GM13977 (cell line): ENCODE data around the gene TMEM163.

ENCODE experiments used
- DNase-seq: peaks from one replicate; pipeline ENCODE4 v3.0.0; 2012; ENCODE audit warnings: low spot score
- in situ Hi-C: fragments of 300-500 bp; cut with MboI; formaldehyde crosslinking; loops from one replicate; pipeline ENCODE4 v1.12.0; 2022; ENCODE audit warnings: low sequenced_read_pairs, low pct_unique_long_range_greater_than_20kb, mixed read lengths, inconsistent platforms; ENCODE audit not compliant: unreplicated experiment
- TF ChIP-seq, protein P1 (sequence below): IDR thresholded peaks from 2 replicates; pipeline ENCODE4 v1.5.1; 2012; ENCODE audit warnings: mild to moderate bottlenecking, control low read depth; ENCODE audit not compliant: insufficient read depth; ENCODE audit errors: extremely low read depth, missing control alignments

Gene TMEM163

DNA sequence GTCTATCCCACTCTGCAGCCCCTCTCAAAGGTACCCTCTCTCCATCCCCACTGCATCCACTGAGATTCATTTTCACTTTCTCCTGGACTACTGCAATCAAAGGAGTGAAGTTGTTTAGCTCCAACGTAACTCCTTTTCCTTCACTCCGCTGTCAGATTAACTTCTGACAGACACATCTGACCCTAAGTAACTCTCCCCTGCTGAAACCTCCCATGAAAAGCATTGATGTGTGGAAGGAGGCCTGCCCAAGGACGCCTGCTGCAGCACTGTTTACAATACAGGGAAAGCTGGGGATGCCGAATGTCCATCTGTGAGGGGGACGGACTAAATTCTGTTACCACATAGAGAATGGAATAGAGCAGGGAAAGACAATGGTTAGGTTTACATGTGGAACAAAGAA, 114.8 kb downstream of the TMEM163 start:
- TF ChIP-seq, protein P1, sequence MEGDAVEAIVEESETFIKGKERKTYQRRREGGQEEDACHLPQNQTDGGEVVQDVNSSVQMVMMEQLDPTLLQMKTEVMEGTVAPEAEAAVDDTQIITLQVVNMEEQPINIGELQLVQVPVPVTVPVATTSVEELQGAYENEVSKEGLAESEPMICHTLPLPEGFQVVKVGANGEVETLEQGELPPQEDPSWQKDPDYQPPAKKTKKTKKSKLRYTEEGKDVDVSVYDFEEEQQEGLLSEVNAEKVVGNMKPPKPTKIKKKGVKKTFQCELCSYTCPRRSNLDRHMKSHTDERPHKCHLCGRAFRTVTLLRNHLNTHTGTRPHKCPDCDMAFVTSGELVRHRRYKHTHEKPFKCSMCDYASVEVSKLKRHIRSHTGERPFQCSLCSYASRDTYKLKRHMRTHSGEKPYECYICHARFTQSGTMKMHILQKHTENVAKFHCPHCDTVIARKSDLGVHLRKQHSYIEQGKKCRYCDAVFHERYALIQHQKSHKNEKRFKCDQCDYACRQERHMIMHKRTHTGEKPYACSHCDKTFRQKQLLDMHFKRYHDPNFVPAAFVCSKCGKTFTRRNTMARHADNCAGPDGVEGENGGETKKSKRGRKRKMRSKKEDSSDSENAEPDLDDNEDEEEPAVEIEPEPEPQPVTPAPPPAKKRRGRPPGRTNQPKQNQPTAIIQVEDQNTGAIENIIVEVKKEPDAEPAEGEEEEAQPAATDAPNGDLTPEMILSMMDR = no peak
- in situ Hi-C loops = no loop called here
- no peak for DNase-seq

DNA sequence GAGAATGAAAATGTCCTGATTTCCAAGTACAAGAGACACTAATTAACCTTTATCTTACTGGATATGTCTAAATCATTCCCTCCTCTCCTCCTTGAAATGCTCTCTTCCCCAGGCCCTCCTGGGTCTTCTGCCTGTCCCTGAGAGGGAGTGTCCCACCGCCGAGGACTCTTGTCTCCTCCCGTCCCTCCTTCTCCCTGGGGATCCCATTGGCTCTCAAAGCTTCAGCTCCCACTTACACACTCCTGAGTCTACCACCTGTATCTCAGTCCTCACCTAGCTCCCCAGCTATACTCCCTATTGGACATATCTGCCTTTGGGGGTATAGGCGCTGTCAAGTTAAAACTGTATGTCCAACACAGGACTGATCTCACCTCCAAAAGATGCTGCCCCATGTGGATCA, 116.1 kb downstream of the TMEM163 start:
- DNase-seq = no peak
- in situ Hi-C loops = no loop called here
- TF ChIP-seq, protein P1 = no peak

DNA sequence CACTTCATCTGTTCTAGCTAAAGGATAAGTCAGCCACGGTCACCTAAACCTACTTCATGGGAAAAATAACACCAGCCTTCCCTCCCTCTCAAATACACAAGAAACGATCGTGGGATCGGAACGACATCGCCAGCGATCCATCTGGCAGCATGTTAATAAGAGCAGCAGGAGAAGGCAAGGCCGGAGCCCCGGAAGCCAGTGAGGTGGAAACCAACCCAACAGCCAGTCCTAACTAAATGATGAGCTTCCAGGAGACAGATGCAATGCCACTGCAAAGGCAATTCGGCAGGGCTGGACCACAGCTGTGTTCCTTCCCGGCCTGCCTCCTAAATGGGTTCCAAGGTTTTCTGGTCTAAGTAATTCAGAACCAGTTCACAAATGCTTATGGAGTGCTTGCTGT, 117.5 kb downstream of the TMEM163 start:
- TF ChIP-seq, protein P1 = no peak
- in situ Hi-C loops = no loop called here
- DNase-seq = no peak

DNA sequence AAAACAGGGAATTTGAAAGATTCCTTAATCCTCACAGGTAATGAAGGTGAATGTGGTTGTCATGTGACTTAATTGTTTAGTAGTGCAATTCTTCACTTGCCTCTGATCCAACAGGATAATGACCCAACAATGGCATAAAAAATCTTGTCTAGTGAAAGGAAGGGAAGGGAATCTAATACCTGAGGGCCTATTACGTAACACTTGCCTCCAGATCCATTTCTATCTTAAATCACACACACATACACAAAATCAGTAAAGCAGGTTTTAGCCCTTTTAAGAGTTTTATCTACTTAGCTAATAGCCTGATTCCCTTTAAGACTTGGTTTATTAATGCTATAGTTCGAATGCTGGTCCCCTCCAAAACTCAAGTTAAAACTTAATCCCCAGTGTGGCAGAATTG, 118.6 kb downstream of the TMEM163 start:
- DNase-seq = no peak
- in situ Hi-C loops = no loop called here
- TF ChIP-seq, protein P1 = no peak

DNA sequence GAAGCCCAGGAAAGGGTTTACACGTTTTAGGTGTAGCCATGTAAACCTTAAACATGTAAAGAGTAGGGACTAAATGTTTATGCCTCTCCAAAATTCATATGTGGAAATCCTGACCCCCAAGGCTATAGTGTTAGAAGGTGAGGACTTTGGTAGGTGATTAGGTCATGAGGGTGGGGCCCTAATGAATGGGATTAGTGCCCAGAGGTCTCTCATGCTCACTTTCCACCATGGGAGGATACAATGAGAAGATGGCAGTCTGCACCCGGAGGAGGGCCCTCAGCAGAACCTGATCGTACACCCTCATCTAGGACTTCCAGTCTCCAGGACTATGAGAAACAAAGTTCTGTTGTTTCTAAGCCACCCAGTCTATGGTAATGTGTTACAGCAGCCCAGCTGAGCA, 119.6 kb downstream of the TMEM163 start:
- TF ChIP-seq, protein P1 = no peak
- in situ Hi-C loops = no loop called here
- no peak for DNase-seq

DNA sequence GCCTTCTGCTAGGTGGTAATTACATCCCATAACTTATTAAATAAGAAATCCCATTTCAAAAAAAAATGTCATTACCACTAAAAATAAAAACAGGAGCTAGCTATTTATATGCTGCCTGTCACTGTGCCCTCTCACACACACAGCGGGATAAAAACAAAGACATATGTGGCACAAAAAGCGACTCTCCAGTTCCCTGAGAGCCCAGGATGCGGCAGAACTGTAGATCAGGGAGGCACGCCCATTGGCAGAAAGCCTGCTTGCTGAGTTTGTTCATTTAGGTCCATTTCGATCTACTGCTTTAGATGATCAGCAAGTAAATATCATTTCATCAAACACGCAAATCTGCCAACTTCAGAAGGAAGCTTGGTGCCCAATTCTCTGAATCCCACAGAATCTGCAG, 124.4 kb downstream of the TMEM163 start:
- in situ Hi-C loops = no loop called here
- DNase-seq = no peak
- TF ChIP-seq, protein P1 = no peak

DNA sequence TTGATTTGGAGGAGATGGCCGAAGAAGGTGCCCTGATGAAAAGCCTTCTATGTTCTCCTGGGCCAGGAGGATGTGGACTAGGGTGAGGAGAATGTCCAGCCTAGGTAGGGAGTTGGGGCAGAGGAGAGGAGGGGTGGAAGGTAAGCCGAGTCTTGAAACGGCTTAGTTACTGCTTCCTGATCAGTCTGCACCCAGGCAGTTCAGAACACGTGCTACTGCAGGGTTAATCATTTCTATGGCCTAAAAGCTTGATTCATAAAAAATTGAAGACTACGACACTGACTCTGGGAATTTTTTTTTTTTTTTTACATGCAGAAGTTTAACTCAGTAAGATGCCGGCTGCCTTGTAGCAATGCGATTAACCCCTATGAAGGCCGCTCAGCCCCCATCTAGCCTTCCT, 125.3 kb downstream of the TMEM163 start:
- TF ChIP-seq, protein P1 = no peak
- no peak for DNase-seq
- in situ Hi-C loops = no loop called here
